ENCODE results near the gene ZSCAN31.

The ZSCAN31 gene

GRCh38 chr6:28295326-28295725 lies 40.6 kb downstream of the ZSCAN31 start:
- TF ChIP-seq, protein P1, sequence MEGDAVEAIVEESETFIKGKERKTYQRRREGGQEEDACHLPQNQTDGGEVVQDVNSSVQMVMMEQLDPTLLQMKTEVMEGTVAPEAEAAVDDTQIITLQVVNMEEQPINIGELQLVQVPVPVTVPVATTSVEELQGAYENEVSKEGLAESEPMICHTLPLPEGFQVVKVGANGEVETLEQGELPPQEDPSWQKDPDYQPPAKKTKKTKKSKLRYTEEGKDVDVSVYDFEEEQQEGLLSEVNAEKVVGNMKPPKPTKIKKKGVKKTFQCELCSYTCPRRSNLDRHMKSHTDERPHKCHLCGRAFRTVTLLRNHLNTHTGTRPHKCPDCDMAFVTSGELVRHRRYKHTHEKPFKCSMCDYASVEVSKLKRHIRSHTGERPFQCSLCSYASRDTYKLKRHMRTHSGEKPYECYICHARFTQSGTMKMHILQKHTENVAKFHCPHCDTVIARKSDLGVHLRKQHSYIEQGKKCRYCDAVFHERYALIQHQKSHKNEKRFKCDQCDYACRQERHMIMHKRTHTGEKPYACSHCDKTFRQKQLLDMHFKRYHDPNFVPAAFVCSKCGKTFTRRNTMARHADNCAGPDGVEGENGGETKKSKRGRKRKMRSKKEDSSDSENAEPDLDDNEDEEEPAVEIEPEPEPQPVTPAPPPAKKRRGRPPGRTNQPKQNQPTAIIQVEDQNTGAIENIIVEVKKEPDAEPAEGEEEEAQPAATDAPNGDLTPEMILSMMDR (conservative IDR thresholded peaks at IDR 0.05; ENCODE audit: low read depth, low read length) = no peak
- DNase-seq (ENCODE audit: low read depth) = no peak
- H3K4me3 ChIP-seq (ENCODE audit: low read length) = no peak overlapping the region

DNA sequence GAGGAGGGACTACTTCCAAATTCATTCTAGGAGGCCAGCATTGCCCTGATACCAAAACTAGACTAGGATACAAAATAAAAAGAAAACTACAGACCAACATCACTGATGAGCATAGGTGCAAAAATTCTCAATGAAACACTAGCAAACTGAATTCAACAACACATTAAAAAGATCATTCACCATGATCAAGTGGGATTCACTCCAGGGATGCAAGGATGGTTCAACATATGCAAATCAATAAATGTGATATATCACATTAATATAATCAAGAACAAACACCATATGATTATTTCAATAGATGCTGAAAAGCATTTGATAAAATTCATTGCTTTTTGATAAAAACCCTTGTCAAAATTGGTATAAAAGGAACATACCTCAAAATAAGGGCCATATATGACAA lies 44.4 kb downstream of the ZSCAN31 start:
- DNase-seq (ENCODE audit: low read depth) = no peak
- H3K4me3 ChIP-seq (ENCODE audit: low read length) = no peak overlapping the region
- TF ChIP-seq, protein P1 (conservative IDR thresholded peaks at IDR 0.05; ENCODE audit: low read depth, low read length) = no peak

DNA sequence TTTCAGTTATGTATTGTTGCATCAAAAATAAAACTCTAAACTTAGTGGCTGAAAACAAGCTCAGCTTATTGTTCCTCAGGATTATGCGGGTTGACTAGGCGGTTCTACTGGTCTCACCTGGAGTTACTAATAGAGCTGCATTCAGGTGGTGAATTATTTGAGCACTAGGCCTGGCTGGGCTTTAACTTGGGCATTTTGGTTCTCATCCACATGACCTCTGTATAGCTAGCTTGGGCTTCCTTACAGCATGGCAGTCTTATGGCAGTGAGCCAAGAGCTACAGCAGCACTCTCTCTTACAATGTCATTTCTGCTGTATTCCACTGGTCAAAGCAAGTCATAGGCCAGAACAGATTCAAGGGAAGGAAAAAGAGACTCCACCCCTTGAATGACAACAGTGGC lies 53.0 kb downstream of the ZSCAN31 start:
- TF ChIP-seq, protein P1 (conservative IDR thresholded peaks at IDR 0.05; ENCODE audit: low read depth, low read length) = no peak
- DNase-seq (ENCODE audit: low read depth) = no peak
- H3K4me3 ChIP-seq (ENCODE audit: low read length) = no peak overlapping the region

DNA sequence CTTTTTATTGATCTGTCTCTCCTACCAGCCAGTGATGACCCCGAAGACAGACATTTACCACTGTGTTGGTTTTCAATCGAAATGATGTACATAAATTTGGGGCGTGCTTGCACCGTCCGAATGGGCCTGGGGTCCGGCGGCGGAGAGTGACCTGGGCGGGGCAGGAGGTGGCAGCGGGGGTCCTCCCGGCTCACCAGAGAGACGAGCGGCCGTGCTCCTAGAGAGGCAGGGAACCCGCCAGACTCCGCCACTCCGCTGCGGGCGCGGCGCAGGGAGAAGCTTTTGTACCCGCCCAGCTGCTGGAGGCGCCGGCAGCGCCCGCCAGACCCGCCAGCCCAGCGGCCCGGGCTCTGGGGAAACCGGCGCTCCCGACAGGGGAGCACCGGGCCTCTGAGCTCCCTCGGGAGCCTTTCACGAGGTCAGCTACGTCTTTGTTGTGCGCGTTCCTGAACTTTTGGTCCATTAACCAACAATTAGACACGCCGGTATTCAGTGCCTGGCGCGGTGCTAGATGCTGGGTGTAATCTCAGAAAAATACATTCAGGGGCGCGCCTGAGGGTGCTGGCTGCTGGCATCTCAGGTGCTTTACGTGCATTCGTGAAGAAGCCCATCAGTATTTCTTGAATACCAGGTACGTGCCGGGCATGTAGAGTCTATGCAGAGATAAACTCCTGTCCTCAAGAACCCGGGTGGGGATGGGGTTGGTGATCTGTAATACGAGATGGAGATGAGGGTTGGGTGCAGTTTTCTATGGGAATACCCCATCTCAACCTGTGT lies 54.5 kb downstream of the ZSCAN31 start, which contains the start of gene PGBD1:
TSS of gene PGBD1 (plus strand) at position 285 of the 777 bp plus-strand sequence. CDS start 2,242 bp downstream, outside the sequence.
- peak; percentile 36 for DNase-seq (ENCODE audit: low read depth)
- TF ChIP-seq, protein P1 (conservative IDR thresholded peaks at IDR 0.05; ENCODE audit: low read depth, low read length) = no peak
- peak within 1 kb of the TSS; percentile 77 for H3K4me3 ChIP-seq (ENCODE audit: low read length)

- no peak for DNase-seq (ENCODE audit: low read depth)
- TF ChIP-seq, protein P1 (conservative IDR thresholded peaks at IDR 0.05; ENCODE audit: low read depth, low read length) = no peak
- peak overlapping the region; percentile 77 for H3K4me3 ChIP-seq (ENCODE audit: low read length)
These were observed 55.2 kb downstream of the ZSCAN31 start for GRCh38 chr6:28280595-28281287.

DNA sequence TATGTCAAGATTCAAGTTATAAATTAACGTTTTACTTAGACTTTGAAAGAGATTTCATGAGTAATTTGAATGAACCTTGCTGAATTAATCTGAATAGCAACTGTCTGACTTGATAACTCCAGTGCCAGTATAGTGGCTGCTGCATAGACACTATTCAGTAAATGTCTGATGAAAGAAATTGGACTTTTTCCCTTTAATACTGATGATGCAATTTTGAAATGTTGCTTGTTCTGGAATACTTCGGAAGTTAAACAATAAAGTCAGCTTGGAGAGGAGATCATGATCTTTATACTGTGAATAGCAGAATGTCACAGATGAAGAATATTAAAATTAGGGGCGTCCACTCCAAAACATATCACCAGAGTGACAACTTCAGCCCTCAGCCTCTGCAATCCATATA lies 58.2 kb downstream of the ZSCAN31 start:
- no peak overlapping the region for H3K4me3 ChIP-seq (ENCODE audit: low read length)
- no peak for DNase-seq (ENCODE audit: low read depth)
- TF ChIP-seq, protein P1 (conservative IDR thresholded peaks at IDR 0.05; ENCODE audit: low read depth, low read length) = no peak

All from retinal pigment epithelial cell (primary cell).